Measurements from ENCODE around the gene ZSWIM6.

The ZSWIM6 gene

GRCh38 chr5:61489574-61489973 is 157.5 kb downstream of the ZSWIM6 start:
- no peaks in the 10 kb centered on the region for H3K9me3 ChIP-seq (ENCODE audit: insufficient read depth, low read length)
- H3K9ac ChIP-seq (ENCODE audit: low read length) = no peak overlapping the region
- H3K9me2 ChIP-seq (replicated peaks; ENCODE audit: insufficient read depth, low read length) = no peaks in the 10 kb centered on the region
- no peak overlapping the region for H3K4me3 ChIP-seq (ENCODE audit: insufficient read depth, low read length, poor library complexity, severe bottlenecking)
- H3F3A ChIP-seq (ENCODE audit: insufficient read depth) = no peaks in the 10 kb centered on the region
- no peaks in the 10 kb centered on the region for H3K79me2 ChIP-seq (ENCODE audit: insufficient read depth, low read length)
- H3K27me3 ChIP-seq (ENCODE audit: low read length) = no peaks in the 10 kb centered on the region
- no peak overlapping the region for H3K27ac ChIP-seq (ENCODE audit: low read depth, low read length)
- H3K36me3 ChIP-seq (ENCODE audit: low read length) = no peaks in the 10 kb centered on the region
- H2AFZ ChIP-seq (ENCODE audit: low read depth, low read length, severe bottlenecking) = no peak overlapping the region
- no peaks in the 10 kb centered on the region for H4K20me1 ChIP-seq (ENCODE audit: low read depth, low read length)
- H3K4me2 ChIP-seq (ENCODE audit: low read depth, low read length, poor library complexity, severe bottlenecking) = no peak overlapping the region
- no peak for TF ChIP-seq CTCF (IDR thresholded peaks at IDR 0.05; ENCODE audit: insufficient read depth, low read length, poor library complexity, severe bottlenecking)
- no peak for TF ChIP-seq EZH2phosphoT487 (conservative IDR thresholded peaks at IDR 0.05; ENCODE audit: low read length)

- Histone ChIP-seq H3K27me3 (ENCODE audit: low read length) (no peaks in the 10 kb centered on the region), H3F3A (ENCODE audit: insufficient read depth) (no peaks in the 10 kb centered on the region), H3K9ac (ENCODE audit: low read length) (no peak overlapping the region), H3K9me3 (ENCODE audit: insufficient read depth, low read length) (no peaks in the 10 kb centered on the region), H3K4me3 (ENCODE audit: insufficient read depth, low read length, poor library complexity, severe bottlenecking) (no peak overlapping the region), H4K20me1 (ENCODE audit: low read depth, low read length) (no peaks in the 10 kb centered on the region), H3K36me3 (ENCODE audit: low read length) (no peaks in the 10 kb centered on the region), H3K9me2 (replicated peaks; ENCODE audit: insufficient read depth, low read length) (no peaks in the 10 kb centered on the region), H3K27ac (ENCODE audit: low read depth, low read length) (no peak overlapping the region), H3K4me2 (ENCODE audit: low read depth, low read length, poor library complexity, severe bottlenecking) (no peak overlapping the region), H2AFZ (ENCODE audit: low read depth, low read length, severe bottlenecking) (no peak overlapping the region), H3K79me2 (ENCODE audit: insufficient read depth, low read length) (no peaks in the 10 kb centered on the region)
- TF ChIP-seq CTCF (IDR thresholded peaks at IDR 0.05; ENCODE audit: insufficient read depth, low read length, poor library complexity, severe bottlenecking) = no peak
- TF ChIP-seq EZH2phosphoT487 (conservative IDR thresholded peaks at IDR 0.05; ENCODE audit: low read length) = no peak
Measured at GRCh38 chr5:61491861-61492260, 159.8 kb downstream of the ZSWIM6 start.

GRCh38 chr5:61493973-61494372 is 161.9 kb downstream of the ZSWIM6 start:
- Histone ChIP-seq H4K20me1 (ENCODE audit: low read depth, low read length) (no peaks in the 10 kb centered on the region), H3K9me2 (replicated peaks; ENCODE audit: insufficient read depth, low read length) (no peaks in the 10 kb centered on the region), H2AFZ (ENCODE audit: low read depth, low read length, severe bottlenecking) (no peak overlapping the region), H3K4me2 (ENCODE audit: low read depth, low read length, poor library complexity, severe bottlenecking) (no peak overlapping the region), H3K36me3 (ENCODE audit: low read length) (no peaks in the 10 kb centered on the region), H3F3A (ENCODE audit: insufficient read depth) (no peaks in the 10 kb centered on the region), H3K27ac (ENCODE audit: low read depth, low read length) (no peak overlapping the region), H3K9me3 (ENCODE audit: insufficient read depth, low read length) (no peaks in the 10 kb centered on the region), H3K79me2 (ENCODE audit: insufficient read depth, low read length) (no peaks in the 10 kb centered on the region), H3K9ac (ENCODE audit: low read length) (no peak overlapping the region), H3K4me3 (ENCODE audit: insufficient read depth, low read length, poor library complexity, severe bottlenecking) (no peak overlapping the region), H3K27me3 (ENCODE audit: low read length) (no peaks in the 10 kb centered on the region)
- TF ChIP-seq CTCF (IDR thresholded peaks at IDR 0.05; ENCODE audit: insufficient read depth, low read length, poor library complexity, severe bottlenecking) = no peak
- TF ChIP-seq EZH2phosphoT487 (conservative IDR thresholded peaks at IDR 0.05; ENCODE audit: low read length) = no peak
